Tibial artery (tissue), 4 donors: ENCODE results near the gene RB1.

ENCODE experiments used
- DNase-seq, 2 donors: peaks; one replicate each; pipeline ENCODE4 v3.0.0-alpha.2; 2019
- H3K27ac ChIP-seq, 2 donors: fragments of 200-600 bp; sonication (generic) in 1 of 2; 1 replicate in 1 of 2; 2 replicates in 1 of 2; pipeline ENCODE4 v1.5.1; 2018 to 2019; ENCODE audit warnings: mild to moderate bottlenecking in 1 of 2
- H3K27me3 ChIP-seq, 2 donors: fragments of 200-600 bp; sonication (generic) in 1 of 2; one replicate each; pipeline versions ENCODE4 v1.5.1 to v1.6.0; 2016 to 2019
- H3K36me3 ChIP-seq, 3 donors: fragments of 200-600 bp; sonication (generic) in 2 of 3; one replicate each; pipeline ENCODE4 v1.5.1; 2016 to 2019; ENCODE audit warnings: mild to moderate bottlenecking in 2 of 3
- H3K4me1 ChIP-seq, 4 donors: fragments of 200-600 bp; sonication (generic) in 2 of 4; 1 replicate in 3 of 4; 2 replicates in 1 of 4; pipeline ENCODE4 v1.5.1; 2016 to 2019
- H3K4me3 ChIP-seq, 2 donors: fragments of 200-600 bp; sonication (generic) in 1 of 2; 1 replicate in 1 of 2; 2 replicates in 1 of 2; pipeline ENCODE4 v1.5.1; 2018 to 2019; ENCODE audit warnings: mild to moderate bottlenecking in 2 of 2
- H3K9me3 ChIP-seq, 3 donors: fragments of 200-600 bp; sonication (generic) in 1 of 3; one replicate each; pipeline ENCODE4 v1.5.1; 2016 to 2019
- intact Hi-C: fragments of 100-400 bp; cut with DNase I; formaldehyde crosslinking; loops from one replicate; pipeline ENCODE4 v1.15.0; 2023; ENCODE audit warnings: low total_unique reads
- TF ChIP-seq, protein P1 (sequence below), 2 experiments: fragments of 200-600 bp in 1 of 2; fragments of 450-650 bp in 1 of 2; IDR thresholded peaks; one replicate each; pipeline ENCODE4 v1.5.1; 2017 to 2019; ENCODE audit warnings: antibody characterized with exemption in 2 of 2, mild to moderate bottlenecking in 1 of 2, moderate library complexity in 1 of 2

The RB1 gene

GRCh38 chr13:48491423-48492095 lies 188.0 kb downstream of the RB1 start:
- H3K27me3 ChIP-seq = no peaks in the 10 kb centered on the region
- TF ChIP-seq, protein P1, sequence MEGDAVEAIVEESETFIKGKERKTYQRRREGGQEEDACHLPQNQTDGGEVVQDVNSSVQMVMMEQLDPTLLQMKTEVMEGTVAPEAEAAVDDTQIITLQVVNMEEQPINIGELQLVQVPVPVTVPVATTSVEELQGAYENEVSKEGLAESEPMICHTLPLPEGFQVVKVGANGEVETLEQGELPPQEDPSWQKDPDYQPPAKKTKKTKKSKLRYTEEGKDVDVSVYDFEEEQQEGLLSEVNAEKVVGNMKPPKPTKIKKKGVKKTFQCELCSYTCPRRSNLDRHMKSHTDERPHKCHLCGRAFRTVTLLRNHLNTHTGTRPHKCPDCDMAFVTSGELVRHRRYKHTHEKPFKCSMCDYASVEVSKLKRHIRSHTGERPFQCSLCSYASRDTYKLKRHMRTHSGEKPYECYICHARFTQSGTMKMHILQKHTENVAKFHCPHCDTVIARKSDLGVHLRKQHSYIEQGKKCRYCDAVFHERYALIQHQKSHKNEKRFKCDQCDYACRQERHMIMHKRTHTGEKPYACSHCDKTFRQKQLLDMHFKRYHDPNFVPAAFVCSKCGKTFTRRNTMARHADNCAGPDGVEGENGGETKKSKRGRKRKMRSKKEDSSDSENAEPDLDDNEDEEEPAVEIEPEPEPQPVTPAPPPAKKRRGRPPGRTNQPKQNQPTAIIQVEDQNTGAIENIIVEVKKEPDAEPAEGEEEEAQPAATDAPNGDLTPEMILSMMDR (IDR thresholded peaks at IDR 0.05) = no peak
- H3K36me3 ChIP-seq = peaks cover 0 to 17% (median 13%) of the 10 kb centered on the region in 3 donors
- no peaks in the 10 kb centered on the region for H3K4me1 ChIP-seq
- no peak overlapping the region for H3K27ac ChIP-seq
- DNase-seq = no peak
- intact Hi-C loops = no loop called here
- no peak overlapping the region for H3K4me3 ChIP-seq
- no peaks in the 10 kb centered on the region for H3K9me3 ChIP-seq

- Histone ChIP-seq H3K27me3 (no peaks in the 10 kb centered on the region), H3K9me3 (no peaks in the 10 kb centered on the region), H3K4me1 (no peaks in the 10 kb centered on the region), H3K36me3 (peaks cover 0 to 13% (median 10%) of the 10 kb centered on the region in 3 donors), H3K27ac (peak overlapping the region in 1 of 2 donors; percentile 21), H3K4me3 (peak overlapping the region in 1 of 2 donors; percentile 18)
- DNase-seq = no peak
- TF ChIP-seq, protein P1 (IDR thresholded peaks at IDR 0.05) = no peak
- intact Hi-C loops = no loop called here
These were observed 188.5 kb downstream of the RB1 start for GRCh38 chr13:48492096-48492440.

DNA sequence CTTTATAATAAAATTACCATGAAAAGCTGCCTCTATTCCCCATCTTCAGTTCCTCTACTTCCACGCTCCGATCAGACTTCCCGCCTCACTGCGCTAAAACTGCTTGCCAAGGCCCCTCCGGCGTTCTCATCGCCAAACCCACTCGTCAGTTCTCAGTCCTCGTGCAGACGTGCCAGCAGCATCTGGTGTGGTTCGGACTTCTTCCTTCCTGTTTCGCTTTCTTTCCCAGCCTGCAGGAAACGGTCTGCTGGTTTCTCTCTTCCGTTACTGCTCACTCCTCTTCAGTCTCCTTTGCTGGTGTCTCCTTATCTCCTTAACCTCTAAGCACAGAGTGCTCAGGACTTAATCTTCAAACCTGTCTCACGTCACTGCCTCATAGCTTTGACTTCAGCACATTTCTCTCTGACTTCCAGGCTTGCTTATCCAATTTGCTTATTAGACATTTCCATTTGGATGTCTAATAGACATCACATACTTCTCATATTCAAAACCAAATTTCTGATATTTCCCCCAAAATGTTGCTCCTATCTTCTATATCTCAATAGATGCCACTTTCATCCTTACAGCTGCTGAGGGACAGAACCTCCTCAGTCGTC lies 189.0 kb downstream of the RB1 start:
- intact Hi-C loops = no loop called here
- no peaks in the 10 kb centered on the region for H3K4me1 ChIP-seq
- H3K27ac ChIP-seq = peak overlapping the region in 1 of 2 donors; percentile 21
- peaks cover 0 to 11% (median 10%) of the 10 kb centered on the region in 3 donors for H3K36me3 ChIP-seq
- peak; percentile 69 to 84 for DNase-seq
- no peaks in the 10 kb centered on the region for H3K27me3 ChIP-seq
- H3K9me3 ChIP-seq = no peaks in the 10 kb centered on the region
- TF ChIP-seq, protein P1 (IDR thresholded peaks at IDR 0.05) = no peak
- peak overlapping the region in 1 of 2 donors; percentile 18 for H3K4me3 ChIP-seq

DNA sequence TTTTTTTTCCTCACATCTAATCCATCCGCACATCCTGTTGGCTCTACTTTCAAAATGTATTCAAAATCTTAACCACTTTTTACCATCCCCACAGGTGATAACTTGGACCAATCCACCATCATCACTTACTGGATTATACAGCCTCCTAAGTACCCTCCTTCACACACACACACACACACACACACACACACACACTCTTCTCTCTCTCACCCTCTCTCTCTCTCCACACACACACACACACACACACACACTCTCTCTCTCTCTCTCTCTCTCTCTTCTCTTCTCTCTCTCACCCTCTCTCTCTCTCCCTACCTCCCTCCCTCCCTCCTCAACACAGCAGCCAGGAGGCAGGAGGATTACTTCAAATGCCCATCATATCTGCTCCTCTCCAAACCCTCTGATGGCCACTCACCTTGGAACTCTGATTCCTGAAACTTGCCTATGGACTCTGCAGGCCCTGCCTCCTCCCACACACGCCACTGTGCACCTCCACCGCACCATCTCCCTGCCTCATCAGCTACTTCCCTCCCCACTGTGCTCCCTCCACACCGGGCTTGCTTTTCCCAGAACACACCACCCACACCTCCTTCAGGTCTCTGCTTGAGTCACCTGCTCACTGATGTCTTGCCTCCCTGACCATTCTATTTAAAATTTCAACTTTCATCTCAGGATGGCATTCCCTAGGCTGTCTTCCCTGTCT lies 189.7 kb downstream of the RB1 start:
- H3K4me1 ChIP-seq = no peaks in the 10 kb centered on the region
- DNase-seq = no peak
- no peak overlapping the region for H3K4me3 ChIP-seq

GRCh38 chr13:48493851-48494250 lies 190.3 kb downstream of the RB1 start:
- Histone ChIP-seq H3K4me1 (no peaks in the 10 kb centered on the region), H3K27ac (no peak overlapping the region)
- intact Hi-C loops = no loop called here

More for the DNA sequence above, 189.7 kb downstream of the RB1 start:
- no peaks in the 10 kb centered on the region for H3K9me3 ChIP-seq
- TF ChIP-seq, protein P1 (IDR thresholded peaks at IDR 0.05) = no peak
- no peaks in the 10 kb centered on the region for H3K27me3 ChIP-seq
- intact Hi-C loops = no loop called here
- H3K36me3 ChIP-seq = peaks cover 0 to 16% (median 10%) of the 10 kb centered on the region in 3 donors
- H3K27ac ChIP-seq = peak overlapping the region in 1 of 2 donors; percentile 21

More at GRCh38 chr13:48493851-48494250, 190.3 kb downstream of the RB1 start:
- Histone ChIP-seq H3K36me3 (peaks cover 0 to 18% (median 10%) of the 10 kb centered on the region in 3 donors), H3K4me3 (no peak overlapping the region), H3K9me3 (no peaks in the 10 kb centered on the region), H3K27me3 (no peaks in the 10 kb centered on the region)
- TF ChIP-seq, protein P1 (IDR thresholded peaks at IDR 0.05) = no peak
- no peak for DNase-seq
